Measurements from ENCODE around the gene SVIL. TPM values are rescaled to one million over a fixed set of nuclear protein-coding genes. Genes with fewer than 3 reads are reported as not detected.
A peak's percentile ranks its signal among the peaks of the same experiment; 100 is the strongest.
"Not testable (repeated sequence)": the region's sequence is repeated elsewhere in the genome, so short reads cannot be mapped to it uniquely, and the experiment has no call there.

SVIL gene
- total RNA-seq, 1 donor from 2014 or later, result 258 TPM

DNA sequence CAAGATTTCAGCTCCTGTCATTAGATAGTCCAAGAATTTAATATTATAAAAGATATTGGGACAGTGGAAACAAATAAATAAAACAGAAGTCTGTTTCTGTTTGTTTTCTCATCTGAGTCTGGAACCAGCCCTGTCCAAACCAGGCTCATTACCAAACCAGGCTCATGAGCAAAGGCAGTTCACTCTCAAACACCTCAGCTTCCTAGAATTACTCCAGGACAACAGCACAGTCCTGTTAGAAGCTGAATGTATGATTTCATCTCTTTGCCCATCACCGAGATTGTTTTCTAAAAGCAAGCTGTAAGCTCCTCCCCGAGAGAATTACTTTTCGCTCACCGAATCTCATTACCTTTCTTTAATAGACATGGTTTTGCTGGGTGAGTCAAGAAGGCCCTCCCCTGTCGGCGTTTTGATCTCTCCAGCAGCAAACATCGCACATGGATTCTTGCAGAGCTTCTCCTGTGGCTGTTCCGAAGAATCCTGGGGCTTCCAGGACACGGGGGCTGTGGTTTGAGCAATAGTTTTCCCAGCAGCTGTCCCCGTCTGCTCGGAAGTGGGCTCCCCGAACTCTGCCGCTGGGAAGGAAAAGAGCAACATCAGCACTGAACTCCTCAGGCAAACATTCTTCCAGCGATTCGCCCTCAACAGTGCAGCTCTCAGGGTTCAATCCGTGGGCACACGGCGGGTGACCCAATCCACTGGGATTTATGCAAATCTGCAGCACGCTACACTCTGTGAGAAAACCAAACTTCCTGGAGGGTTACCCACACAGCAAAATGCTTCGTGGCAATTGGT is 112.5 kb downstream of the SVIL start:
- Mint-ChIP-seq H3K27me3 (ENCODE audit: unreplicated experiment) (no peaks in the 10 kb centered on the region), H3K4me3 (ENCODE audit: unreplicated experiment) (peak overlapping the region; percentile 63), H3K27ac (ENCODE audit: unreplicated experiment) (peak overlapping the region; percentile 78), H3K9me3 (ENCODE audit: unreplicated experiment) (no peaks in the 10 kb centered on the region), H3K36me3 (ENCODE audit: unreplicated experiment) (peaks cover 49% of the 10 kb centered on the region), H3K4me1 (ENCODE audit: unreplicated experiment) (peaks cover 25% of the 10 kb centered on the region)
- peak; percentile 83 for DNase-seq (ENCODE audit: extremely low spot score, unreplicated experiment)
- TF ChIP-seq, protein P1, sequence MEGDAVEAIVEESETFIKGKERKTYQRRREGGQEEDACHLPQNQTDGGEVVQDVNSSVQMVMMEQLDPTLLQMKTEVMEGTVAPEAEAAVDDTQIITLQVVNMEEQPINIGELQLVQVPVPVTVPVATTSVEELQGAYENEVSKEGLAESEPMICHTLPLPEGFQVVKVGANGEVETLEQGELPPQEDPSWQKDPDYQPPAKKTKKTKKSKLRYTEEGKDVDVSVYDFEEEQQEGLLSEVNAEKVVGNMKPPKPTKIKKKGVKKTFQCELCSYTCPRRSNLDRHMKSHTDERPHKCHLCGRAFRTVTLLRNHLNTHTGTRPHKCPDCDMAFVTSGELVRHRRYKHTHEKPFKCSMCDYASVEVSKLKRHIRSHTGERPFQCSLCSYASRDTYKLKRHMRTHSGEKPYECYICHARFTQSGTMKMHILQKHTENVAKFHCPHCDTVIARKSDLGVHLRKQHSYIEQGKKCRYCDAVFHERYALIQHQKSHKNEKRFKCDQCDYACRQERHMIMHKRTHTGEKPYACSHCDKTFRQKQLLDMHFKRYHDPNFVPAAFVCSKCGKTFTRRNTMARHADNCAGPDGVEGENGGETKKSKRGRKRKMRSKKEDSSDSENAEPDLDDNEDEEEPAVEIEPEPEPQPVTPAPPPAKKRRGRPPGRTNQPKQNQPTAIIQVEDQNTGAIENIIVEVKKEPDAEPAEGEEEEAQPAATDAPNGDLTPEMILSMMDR (IDR thresholded peaks at IDR 0.05), result no peak

DNA sequence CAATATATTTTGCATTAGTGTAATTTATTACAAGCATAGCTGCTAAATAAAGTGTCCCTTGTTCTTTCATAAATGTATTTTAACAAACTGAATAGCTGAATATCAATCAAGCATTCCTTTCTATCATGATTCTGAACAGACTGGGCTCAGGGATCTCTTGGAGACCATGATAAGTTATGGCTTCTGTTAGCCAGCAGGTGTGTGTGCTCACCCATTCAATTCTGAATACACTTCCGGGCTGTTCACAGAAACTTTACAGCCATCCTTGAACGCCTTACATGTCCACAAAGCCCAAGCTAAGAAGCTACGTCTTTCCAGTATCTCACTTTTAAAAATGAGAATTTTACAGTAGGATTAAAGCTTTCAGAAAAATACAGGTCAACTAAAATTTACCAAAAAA is 115.1 kb downstream of the SVIL start:
- Mint-ChIP-seq H3K9me3 (ENCODE audit: unreplicated experiment) (no peaks in the 10 kb centered on the region), H3K4me1 (ENCODE audit: unreplicated experiment) (peaks cover 25% of the 10 kb centered on the region)

DNA sequence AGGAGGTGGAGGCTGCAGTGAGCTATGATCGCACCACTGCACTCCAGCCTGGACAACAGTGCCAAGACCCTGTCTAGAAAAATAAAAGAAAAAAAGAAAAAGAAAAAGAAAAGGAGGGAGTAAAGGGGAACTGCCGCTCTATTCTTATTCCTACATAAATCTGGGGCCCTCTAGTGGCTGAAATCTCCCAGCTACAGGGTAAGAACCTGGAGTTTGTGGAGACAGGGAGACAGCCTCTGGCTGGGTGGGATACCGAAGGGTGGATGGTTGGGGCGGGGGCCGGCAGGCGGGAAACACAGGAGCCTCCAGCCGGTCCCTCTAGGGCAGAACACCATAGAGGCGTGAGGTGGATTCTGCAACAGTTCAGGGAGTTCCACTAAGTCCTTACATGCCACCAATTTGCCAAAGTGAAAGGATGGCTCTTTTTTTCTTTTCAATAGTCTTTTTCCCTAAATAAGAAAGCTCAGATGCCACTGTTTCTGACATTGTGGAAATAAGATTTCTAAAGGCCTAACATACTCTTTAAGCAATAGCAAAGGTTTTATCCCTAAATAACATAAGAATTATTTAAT is 117.3 kb downstream of the SVIL start:
- H3K9me3 Mint-ChIP-seq (ENCODE audit: unreplicated experiment), result no peaks in the 10 kb centered on the region
- H3K27me3 Mint-ChIP-seq (ENCODE audit: unreplicated experiment), result no peaks in the 10 kb centered on the region
- TF ChIP-seq, protein P1 (IDR thresholded peaks at IDR 0.05), result peak; percentile 60
- H3K4me3 Mint-ChIP-seq (ENCODE audit: unreplicated experiment), result no peak overlapping the region
- H3K27ac Mint-ChIP-seq (ENCODE audit: unreplicated experiment), result no peak overlapping the region
- H3K36me3 Mint-ChIP-seq (ENCODE audit: unreplicated experiment), result peaks cover 44% of the 10 kb centered on the region
- peaks cover 19% of the 10 kb centered on the region for H3K4me1 Mint-ChIP-seq (ENCODE audit: unreplicated experiment)
- DNase-seq (ENCODE audit: extremely low spot score, unreplicated experiment), result no peak

More for the DNA sequence above, 115.1 kb downstream of the SVIL start:
- Mint-ChIP-seq H3K36me3 (ENCODE audit: unreplicated experiment) (peaks cover 45% of the 10 kb centered on the region), H3K4me3 (ENCODE audit: unreplicated experiment) (no peak overlapping the region), H3K27me3 (ENCODE audit: unreplicated experiment) (no peaks in the 10 kb centered on the region), H3K27ac (ENCODE audit: unreplicated experiment) (no peak overlapping the region)
- no peak for DNase-seq (ENCODE audit: extremely low spot score, unreplicated experiment)
- TF ChIP-seq, protein P1 (IDR thresholded peaks at IDR 0.05), result no peak

DNA sequence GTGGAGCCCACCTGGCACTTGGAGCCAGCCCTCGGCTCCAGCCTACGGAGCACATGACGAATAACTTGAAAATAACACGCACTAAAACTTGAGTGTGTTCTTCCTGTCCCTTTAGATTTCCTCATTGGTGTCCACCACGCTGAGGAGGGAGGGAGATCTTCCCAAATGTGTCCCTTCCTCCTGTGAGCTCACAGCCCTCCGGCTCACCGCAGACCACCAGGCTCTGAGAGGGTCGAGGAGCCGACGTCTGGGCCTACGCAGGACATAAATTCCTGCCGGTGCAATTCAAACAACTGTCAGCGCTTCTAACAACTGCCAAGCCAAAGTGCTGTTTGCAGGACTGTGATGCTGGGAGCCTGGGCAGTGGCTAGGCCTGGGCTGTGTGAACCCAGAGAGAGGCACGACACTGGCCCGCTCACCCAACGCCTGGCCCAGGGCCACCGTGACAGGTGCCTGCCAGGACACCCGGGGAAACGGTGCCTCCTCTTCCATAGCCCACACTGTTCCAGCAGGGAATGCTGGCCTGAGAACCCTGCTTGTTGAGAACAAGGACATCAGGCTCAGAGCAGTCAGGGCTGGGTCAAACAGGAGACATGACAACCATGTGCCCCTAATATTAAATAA is 118.3 kb downstream of the SVIL start:
- not testable (repeated sequence) for H3K4me1 Mint-ChIP-seq (ENCODE audit: unreplicated experiment); H3K4me3 Mint-ChIP-seq (ENCODE audit: unreplicated experiment); H3K9me3 Mint-ChIP-seq (ENCODE audit: unreplicated experiment); DNase-seq (ENCODE audit: extremely low spot score, unreplicated experiment); H3K27ac Mint-ChIP-seq (ENCODE audit: unreplicated experiment); H3K27me3 Mint-ChIP-seq (ENCODE audit: unreplicated experiment)
- H3K36me3 Mint-ChIP-seq (ENCODE audit: unreplicated experiment), result peaks cover 44% of the 10 kb centered on the region

DNA sequence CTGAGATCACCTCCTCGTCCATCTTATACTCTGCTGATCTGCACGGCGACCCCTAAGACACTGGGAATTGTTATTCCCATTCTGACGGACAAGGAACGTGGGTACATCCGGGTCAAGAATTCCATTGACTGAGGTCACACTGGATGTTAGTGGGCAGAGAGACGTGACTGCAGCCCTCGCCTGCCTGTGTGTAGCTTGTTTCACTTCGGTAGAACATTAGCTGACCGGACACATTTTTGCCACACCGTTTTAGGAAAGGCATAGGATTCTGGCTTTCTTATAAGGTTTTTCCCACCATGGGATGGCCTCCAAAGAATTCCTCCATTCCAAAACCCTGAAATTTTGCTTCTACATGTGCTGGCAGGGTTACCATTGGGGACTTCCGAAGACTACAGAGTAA is 118.9 kb downstream of the SVIL start:
- not testable (repeated sequence) for H3K27ac Mint-ChIP-seq (ENCODE audit: unreplicated experiment); H3K9me3 Mint-ChIP-seq (ENCODE audit: unreplicated experiment); H3K4me3 Mint-ChIP-seq (ENCODE audit: unreplicated experiment); DNase-seq (ENCODE audit: extremely low spot score, unreplicated experiment); H3K4me1 Mint-ChIP-seq (ENCODE audit: unreplicated experiment); H3K27me3 Mint-ChIP-seq (ENCODE audit: unreplicated experiment)
- peaks cover 44% of the 10 kb centered on the region for H3K36me3 Mint-ChIP-seq (ENCODE audit: unreplicated experiment)

DNA sequence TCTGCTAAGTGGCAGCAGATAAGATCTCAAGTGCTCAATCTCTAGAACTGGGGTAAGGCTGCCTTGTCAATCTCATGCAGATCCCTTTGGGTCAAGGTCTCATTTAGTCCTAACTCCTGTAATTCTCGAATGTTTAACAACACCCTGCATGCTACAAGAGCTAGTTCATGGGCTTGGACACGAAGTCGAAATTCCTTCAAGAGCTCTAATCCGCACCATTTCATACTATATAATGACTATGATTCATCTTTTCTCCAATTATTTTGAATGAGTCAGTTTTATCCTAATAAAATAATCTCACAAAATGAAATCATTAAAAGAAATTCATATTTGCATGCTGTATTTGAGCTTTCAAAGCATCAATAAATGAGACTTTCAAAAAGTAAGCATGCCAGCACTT is 119.7 kb downstream of the SVIL start:
- H3K36me3 Mint-ChIP-seq (ENCODE audit: unreplicated experiment), result peaks cover 40% of the 10 kb centered on the region
- H3K9me3 Mint-ChIP-seq (ENCODE audit: unreplicated experiment); DNase-seq (ENCODE audit: extremely low spot score, unreplicated experiment); H3K4me1 Mint-ChIP-seq (ENCODE audit: unreplicated experiment); H3K27me3 Mint-ChIP-seq (ENCODE audit: unreplicated experiment); H3K4me3 Mint-ChIP-seq (ENCODE audit: unreplicated experiment); H3K27ac Mint-ChIP-seq (ENCODE audit: unreplicated experiment): not testable (repeated sequence)
